WTC11 (cell line): ENCODE measurements around the gene TRPM2.

Experiments used
- ESRRA ChIP-seq: sonication (generic); formaldehyde crosslinking; IDR thresholded peaks from 2 replicates; pipeline ENCODE4 v1.8.1; 2022; ENCODE audit warnings: mild to moderate bottlenecking, missing genetic modification reagents, borderline replicate concordance
- PREB ChIP-seq: sonication (generic); formaldehyde crosslinking; IDR thresholded peaks from 2 replicates; pipeline ENCODE4 v1.8.1; 2022; ENCODE audit warnings: mild to moderate bottlenecking, missing genetic modification reagents, moderate library complexity, borderline replicate concordance
- TF ChIP-seq, protein P1 (sequence below): sonication (generic); formaldehyde crosslinking; conservative IDR thresholded peaks from 2 replicates; pipeline ENCODE4 v1.8.1; 2023; ENCODE audit warnings: mild to moderate bottlenecking, low read depth, missing genetic modification reagents, moderate library complexity

DNA sequence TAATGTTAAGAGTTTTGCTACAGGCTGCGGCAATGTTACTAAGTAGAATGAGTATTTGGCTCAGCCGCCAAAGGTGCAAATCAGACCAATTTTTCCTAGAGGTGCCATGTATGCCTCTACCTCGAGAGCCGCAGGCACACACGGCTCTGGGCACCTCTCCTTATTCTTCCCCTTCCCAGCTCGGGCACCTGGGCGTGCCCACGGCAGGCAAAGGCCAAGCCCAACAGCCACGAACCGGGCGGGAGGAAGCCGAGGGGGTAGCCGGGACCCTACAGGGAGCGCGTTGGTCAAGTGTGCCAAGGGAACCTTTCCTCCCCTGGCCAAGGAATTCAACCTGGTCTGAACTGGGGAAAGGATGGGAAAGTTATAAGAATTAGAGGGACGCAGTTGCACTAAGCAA, 132.9 kb downstream of the TRPM2 start:
- TF ChIP-seq PREB (CRISPR knock-in tag) (no peak), ESRRA (CRISPR knock-in tag) (no peak)
- TF ChIP-seq, protein P1, sequence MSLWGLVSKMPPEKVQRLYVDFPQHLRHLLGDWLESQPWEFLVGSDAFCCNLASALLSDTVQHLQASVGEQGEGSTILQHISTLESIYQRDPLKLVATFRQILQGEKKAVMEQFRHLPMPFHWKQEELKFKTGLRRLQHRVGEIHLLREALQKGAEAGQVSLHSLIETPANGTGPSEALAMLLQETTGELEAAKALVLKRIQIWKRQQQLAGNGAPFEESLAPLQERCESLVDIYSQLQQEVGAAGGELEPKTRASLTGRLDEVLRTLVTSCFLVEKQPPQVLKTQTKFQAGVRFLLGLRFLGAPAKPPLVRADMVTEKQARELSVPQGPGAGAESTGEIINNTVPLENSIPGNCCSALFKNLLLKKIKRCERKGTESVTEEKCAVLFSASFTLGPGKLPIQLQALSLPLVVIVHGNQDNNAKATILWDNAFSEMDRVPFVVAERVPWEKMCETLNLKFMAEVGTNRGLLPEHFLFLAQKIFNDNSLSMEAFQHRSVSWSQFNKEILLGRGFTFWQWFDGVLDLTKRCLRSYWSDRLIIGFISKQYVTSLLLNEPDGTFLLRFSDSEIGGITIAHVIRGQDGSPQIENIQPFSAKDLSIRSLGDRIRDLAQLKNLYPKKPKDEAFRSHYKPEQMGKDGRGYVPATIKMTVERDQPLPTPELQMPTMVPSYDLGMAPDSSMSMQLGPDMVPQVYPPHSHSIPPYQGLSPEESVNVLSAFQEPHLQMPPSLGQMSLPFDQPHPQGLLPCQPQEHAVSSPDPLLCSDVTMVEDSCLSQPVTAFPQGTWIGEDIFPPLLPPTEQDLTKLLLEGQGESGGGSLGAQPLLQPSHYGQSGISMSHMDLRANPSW (CRISPR knock-in tag), result no peak
